HG02970 (cell line): ENCODE results near the gene PLA2G4E.

ENCODE experiments used
- ATAC-seq: cut with Tn5 transposase; IDR thresholded peaks from one replicate; pipeline ENCODE4 v1.9.1; 2021; ENCODE audit warnings: mild to moderate bottlenecking, moderate library complexity, moderate number of reproducible peaks; ENCODE audit not compliant: unreplicated experiment, low FRiP score

PLA2G4E gene

DNA sequence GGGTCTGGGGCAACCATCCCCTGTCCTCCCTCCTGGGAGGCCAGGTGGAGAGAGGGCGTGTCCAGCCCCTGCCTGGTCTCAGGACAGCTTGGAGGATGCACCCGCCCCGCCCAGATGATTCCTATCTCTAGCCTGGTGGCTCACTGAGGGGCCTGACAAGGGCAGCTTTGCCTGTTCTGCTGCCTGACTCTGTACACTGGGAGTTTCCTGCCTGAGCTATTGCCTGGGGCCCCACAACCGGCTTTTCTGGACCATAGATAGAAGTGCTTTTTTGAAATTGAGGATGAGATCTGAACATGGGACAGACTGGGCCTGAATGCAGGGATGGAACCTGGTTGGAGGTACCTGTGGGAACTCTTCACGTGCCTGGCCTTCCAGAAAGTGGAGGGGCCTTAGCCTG, 751 bp upstream of the PLA2G4E start:
- no peak for ATAC-seq

DNA sequence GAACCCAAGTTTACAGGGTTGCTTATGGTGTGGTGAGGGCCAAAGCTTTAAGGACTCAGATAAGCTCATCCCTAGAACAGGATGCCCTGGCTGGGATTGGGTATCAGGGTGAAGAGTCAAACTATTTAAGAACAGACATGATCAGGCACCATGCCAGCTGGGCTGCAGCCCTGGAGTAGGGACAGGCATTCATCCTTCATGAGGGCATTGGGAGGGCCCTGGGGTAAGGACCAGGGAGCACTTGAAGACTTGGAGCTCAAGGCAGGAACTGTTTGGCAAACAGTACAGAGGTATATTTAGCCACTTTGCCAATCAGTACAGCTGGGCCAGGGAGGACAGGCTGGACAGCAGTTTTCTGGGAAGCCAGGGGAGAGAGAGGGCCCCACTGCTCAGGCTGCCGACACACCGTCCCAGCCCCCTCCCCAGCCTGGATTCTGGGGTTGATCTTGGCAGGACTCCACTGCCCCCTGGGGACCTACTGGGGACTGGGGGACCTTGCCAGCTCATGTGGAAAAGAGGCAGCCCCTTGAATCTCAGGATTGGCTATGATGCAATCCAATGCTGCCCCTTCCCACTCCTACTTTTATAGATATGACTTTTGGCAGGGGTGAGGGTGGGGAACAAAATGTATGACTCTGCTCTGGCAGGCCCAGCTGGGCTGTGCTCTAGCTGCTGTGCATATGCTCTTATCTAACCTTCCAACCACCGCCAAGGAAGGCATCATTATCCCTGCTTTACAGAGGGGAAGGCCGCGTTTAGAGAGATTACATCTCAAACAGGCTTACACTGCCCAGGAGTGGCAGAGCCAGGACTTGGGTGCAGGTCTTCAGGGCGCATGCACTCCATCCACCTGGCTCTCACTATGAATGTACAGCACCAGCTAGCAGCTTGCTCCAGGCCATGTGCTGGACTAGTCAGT, 2.3 kb downstream of the PLA2G4E start:
- ATAC-seq, result no peak

DNA sequence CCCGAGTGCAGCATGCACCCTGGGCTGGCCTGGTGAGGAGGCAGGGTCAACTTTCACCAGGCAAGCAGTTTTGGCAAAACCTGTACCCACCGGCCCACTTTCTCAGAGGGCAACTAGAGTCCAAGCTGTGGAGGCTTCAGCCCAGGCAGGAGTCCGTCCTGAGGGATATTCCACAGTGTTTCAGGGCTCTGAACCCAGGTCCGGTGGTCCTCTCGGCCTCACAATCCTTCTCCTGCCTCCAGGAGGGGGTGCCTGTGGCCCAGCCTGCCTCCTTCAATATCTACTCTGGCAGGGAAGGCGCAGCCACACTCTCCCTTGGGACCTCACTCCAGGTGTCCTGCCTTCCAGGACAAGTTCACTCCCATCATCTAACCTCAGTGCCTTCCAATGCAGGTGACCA, 3.9 kb downstream of the PLA2G4E start:
- ATAC-seq, result no peak

DNA sequence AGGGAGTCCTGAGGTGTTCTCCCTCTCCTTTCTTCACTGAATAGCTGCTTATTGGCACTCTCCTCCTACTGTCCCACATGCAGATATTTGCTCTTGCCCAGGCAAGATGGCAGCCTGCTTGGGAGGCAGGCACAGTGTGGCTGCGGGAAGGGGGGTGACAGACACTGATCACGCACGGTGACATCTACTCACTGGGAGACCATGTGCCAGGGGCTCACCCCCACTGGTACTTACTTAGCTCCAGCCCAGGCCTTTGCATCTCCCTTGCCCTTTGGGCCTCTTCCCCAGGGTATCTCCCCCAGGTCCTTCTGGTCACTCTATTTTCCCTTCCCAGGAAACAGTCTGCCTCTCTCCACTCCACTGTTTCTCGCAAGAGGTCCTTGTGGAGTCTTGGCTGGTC, 6.4 kb downstream of the PLA2G4E start:
- no peak for ATAC-seq

DNA sequence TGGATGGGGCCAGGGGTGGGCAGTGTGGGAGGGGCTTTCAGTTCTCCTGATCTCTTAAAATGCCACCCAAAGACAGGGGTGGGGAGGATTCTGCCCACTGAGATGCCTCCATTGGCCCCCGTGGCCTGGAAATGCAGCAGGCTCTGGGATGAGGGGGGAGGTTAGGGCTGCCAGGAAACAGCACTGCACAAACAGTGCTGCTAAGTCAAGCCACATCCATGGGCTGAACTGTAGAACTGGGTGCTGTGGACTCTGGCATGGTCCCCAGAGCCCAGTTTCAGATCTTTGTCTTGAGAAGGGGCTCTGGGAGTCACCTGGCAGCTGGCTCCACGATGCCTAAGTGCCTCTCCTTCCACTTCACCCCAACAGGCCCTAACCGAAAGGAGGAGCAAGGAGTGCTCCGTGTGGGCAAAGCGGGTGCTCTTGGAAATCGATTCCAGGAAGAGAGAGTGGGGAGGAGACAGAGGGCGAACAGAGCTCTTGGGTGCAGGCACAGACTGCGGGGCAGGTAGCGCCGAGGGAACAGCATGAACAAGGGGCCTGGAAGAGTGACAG, 7.8 kb downstream of the PLA2G4E start:
- ATAC-seq, result no peak

DNA sequence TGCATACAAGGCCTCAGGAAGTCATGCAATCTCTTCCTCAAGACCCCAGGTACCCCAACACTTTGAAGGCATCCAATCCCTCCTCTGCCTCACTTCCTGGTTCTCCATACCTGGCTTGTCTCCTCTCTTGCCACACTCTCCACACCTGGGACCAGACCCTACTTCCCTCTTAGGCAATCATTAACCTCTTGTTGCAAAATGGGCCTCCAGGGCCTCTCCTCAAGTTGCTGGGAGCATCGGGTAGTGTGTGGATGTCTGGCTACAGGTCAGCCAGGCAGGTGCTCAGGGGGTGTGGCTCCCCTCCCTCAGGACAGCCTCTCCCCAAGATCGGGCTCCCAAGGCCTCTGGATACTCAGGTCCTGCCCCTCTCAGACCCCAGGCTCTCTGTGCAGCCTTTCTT, 8.6 kb downstream of the PLA2G4E start:
- ATAC-seq, result no peak

DNA sequence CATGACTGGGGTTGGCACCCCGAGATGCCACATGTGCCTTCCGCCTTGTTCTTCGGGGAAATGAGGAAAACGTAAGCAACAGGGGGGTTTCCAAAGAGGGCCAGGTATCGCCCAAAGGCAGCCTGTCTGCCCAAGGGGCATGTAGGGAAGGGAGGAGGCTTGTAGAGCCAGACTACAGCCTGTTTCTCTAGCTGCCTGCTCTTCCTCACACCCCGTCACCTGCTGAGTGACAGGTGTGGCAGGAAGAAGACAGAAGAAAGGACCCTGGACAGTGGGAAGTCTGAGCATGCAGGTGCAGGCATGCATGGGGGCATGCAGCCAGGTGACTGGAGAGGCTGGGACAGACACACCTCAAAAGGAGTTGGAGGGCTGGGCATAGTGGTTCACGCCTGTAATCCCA, 9.8 kb downstream of the PLA2G4E start:
- ATAC-seq, result no peak

DNA sequence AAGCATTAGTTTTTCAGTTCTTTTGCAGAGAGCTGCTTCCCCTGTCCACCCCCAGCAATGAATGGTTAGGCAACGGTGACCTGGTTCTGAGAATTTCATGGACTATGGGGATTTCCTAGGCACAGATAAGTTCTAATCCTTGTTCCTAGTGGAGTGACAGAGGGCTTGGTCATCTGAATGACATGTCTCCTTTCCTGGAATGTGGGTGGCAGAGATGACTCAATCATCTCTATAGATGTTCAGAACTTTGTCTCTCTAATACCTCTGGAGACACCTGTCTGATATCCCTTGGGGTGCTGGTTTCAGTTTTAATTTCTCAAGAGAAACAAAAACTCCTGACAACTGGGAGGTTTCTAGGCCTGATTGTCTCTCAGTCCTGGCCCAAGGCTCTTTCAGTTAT, 10.4 kb downstream of the PLA2G4E start:
- ATAC-seq, result no peak

DNA sequence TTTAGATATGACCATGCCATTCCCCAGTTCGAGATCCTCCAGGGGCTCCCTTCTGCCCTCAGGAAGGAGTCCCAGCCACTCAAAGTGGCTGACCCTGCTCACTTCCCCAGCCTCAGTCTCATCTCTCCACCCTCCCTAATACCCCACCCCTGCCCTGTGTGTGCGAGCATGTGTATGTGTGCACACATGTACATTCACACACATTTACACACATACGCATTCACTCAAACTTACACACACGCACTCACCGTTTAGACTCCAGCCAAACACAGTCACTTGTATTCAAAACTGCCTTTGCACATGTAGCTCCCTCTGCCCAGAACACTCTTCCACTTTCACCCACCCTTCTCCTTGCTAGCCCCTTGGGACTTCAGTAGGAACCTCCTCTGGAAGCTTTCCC, 11.4 kb downstream of the PLA2G4E start:
- no peak for ATAC-seq

DNA sequence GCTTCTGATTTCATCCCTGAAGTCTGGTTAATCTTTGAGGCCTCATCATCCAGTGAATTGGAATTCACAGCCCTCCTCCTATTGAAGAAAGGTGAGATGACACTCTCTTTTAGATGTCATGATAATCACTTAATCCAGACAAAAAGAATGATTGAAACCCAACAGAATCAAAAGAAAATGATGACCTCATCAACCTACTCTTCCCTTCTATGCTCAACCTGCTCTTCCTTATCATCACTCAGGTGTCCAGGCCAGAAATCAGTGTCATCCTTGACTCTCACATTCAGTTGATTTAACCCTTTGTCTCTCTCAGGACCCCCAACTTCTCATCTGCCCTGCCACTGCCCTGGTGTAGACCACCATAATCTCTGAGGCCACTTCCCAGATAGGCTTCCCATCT, 11.8 kb downstream of the PLA2G4E start:
- no peak for ATAC-seq

DNA sequence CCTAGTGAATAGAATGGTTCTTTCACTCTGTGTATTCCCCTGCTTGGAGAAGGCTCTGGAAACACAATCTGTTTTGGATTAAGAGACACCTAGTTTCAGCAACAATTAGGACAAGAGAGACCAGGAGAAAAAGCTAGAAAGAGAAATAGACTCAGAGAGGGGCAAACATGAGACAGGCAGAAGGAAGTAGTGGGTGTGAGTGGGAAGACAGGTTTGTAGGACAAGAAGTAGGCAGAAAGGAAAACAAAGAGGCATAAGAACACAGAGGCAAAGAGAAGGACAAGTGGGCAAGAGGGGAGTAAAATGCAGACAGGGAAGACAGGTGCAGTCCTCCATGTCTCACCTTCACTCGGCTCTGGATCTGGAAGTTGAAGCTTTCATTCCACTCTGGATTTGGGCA, 13.5 kb downstream of the PLA2G4E start:
- ATAC-seq, result no peak

DNA sequence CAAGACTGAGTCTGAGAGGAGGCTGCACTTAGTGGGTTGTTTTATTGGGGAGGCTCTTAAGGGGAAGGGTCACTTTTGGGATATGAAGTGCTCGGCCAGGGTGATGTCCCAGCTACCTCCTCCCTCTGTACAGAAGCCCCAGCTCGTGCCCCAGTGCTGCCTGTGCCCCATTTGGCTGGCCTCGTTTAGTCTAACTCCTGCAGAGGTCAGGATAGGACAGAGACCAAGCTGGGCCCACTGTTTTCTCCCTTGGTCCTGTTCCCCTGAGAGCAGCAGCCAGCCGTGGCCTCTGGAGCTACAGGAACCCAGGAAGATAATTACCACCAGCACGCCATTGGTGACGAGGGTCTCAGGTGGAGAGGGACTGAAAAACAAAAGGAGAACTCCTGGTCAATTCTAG, 18.5 kb downstream of the PLA2G4E start:
- no peak for ATAC-seq

DNA sequence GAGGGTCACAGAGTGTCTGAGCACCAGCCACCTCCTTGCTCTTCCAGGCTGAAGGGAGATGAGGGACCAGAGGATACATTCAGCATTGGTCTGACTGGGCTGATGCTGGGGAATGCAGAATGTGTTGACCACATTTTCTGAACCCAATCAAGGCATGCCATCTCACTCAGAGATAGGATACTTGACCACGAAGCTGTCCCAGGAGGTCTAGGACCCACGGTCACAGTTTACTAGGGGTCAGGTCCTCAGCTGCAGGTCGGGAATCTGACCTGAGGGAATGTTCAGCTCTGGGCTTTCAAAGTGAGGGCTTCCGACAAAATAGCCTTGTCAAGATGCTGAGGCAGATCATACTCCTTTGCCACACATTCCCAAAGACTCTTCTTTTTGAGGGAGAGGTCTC, 19.6 kb downstream of the PLA2G4E start:
- no peak for ATAC-seq

DNA sequence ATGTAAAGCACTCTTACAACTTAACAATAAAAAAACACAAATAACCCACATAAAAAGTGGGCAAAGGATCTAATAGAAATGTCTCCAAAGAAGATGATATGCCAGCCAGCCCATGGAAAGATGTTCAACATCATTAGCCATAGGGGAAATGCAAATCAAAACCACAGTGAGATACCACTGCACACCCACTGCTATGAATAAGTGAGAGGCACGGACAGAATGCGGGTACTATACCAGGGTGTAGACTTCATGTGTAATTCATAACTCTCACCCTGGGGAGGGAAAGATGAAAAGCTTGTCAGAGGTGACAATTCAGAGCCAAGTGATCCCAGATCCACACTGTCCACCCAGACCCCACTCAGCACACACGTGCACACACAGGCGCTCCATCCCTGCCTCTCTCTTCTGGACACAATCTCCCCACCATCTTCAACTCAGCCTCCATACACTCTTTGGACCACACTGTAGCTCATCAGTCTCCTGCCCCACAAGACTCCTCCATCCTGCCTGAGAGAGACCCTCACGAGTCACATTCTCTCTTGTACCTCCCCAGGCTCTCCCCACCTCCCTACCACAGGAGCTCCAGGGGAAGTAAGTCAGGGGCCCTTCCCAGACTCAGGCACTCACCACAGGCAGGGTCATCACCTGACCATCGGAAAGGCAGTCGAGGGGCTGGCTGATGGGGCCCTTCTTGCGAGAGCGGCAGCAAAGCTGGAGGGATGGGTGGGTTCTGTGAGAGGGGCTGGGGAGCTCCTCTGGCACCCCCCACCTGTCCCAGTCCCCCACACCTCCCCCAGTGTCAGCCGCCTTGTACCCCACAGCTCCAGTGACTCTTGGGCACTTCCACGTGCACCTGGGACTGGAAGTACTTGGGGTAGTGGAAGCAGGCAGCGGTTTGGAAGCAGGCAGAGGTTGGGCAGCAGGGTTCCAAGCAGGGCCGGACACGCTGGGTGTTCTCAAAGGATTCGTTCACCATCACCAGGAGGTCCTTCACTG, 21.3 kb downstream of the PLA2G4E start:
- ATAC-seq, result no peak

DNA sequence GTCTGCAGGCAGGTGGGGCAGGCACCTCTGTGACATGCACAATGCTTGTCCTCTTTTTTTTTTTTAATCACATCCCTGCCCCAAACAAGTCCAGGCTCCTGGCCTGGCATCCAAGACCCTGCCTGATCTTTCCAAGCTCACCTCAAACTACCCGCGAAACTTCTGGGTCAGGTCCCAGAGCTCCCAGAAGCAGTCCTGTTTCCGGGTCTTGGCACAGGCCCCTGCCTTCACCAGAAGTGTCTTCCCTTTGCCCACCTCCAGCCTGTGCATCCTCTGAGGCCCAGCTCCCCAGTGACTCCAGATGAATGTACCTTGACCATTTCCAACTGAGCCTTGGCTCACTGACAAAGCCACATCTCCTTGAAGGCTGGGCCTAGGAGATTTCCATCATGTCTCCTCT, 23.0 kb downstream of the PLA2G4E start:
- no peak for ATAC-seq

DNA sequence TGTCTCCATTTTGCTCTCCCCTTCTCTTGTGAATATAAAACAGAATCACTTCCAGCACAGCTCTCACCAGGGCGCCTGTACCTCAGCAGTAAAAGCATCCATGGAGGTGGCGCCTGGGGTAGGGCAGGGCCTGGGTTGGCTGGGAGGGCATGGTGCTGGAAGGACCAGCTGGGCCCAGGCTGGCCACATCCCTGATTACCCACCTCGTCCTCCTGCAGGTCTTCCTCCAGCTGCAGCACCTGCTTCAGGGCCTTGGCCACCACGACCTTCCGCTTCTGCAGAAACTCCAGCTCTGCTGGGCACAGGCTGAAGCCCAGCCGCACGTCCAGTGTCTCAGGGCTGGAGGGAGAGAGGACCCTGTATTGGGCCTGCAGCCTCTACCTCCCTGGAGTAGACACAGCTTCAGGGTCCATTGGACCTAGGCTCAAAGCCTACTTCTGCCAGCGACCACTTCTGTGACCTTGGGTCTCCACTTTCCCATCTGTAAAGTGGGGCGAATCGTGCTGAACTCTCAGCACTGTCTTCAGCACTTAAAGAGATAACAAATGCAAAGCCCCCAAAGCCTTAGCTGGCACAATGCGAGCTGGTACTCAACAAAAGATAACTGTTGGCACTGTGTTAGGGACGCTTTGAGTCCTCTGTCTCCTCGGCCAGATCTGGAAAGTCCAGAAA, 23.8 kb downstream of the PLA2G4E start:
- ATAC-seq, result no peak

DNA sequence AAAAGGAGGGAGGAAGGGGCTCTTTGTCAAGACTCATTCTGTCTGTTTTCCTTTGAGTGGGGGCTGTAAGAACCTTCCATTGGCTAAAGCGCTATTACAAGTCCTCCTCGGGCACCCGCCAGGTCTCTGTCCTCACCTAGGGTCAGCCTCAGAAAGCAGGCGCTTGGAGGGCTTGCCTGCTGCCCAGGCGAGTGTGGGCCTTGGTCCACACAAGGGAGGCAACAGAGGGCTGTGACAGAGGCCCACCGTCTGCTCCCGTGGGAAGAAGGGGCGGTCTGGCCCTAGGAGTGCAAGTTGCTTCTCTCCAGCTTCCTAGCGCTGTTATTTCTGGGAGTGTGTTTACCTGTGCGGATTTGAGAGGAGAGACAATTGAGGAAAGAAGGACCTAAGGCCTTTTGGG, 24.5 kb downstream of the PLA2G4E start:
- ATAC-seq, result no peak

DNA sequence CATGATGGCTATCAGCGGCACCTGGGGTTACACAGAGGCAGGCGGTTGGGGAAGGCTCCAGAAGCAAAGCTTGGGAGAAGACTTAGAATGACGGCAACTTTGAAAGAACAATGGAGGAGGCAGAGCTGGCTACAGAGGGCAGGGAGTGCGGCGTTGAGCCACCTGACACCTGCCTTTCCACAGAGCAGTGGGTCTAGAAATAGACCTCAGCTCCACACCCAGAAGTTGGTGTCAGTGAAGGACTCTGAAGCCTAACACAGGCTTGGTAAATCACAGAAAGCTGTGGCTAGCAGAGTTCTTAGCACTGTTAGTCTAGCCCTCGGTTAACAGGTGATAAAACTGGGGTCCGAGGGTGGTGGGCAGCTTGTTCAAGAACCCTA, 25.4 kb downstream of the PLA2G4E start:
- ATAC-seq, result no peak

DNA sequence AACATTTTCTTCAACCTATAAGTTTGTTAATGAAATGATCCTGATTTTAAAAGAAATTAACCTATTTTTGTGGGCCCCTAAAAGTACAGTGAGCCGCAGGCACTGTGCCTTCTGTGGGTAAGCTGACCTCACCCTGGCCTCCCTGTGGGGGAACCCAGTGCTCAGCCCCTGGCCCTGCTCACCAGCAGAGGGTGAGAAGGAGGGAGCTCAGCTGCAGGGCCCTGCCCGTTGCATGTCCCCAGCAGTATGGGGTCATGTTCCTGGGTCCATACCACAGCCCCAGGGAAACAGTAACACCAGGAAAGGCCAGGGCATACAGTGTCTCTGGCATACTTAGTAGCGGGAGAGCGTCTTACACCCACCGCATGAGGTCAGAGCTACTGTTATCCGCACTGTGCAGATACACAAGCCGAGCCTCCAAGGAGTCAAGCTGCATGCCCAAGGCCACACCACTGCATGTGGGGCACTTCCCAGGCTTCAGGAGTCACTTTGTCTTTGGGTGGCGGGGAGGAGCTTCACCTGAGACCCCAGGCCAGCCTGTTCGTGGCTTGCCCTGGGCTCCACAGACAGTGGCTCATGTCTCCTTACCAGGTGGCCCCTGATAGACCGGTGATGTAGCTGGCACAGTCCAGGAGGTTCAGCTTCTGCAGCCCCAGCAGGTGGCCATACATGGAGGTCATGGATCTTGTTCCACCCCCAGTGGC, 25.9 kb downstream of the PLA2G4E start:
- ATAC-seq, result no peak

DNA sequence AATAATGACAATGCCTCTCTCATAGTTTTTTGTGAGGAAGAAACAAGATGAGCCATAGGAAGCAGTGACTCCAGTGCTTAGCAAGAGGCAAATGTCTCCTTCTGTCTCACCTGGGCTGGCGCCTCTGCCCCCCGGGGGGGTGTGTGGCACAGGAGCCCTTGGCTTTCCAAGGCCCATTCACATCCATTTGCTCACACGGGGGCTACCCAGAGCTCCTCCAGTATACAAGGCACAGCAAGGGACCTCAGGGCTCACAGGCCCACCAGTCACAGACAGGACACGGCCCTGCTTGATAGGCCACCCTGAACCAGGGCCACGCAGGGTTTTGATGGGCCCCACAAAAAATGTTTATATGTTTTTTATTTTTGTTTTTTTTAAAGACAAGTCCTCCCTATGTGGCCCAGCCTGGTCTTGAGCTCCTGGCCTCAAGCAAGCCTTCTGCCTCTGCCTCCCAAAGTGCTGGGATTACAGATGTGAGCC, 26.6 kb downstream of the PLA2G4E start:
- no peak for ATAC-seq
